Uterus (tissue), 4 donors: ENCODE measurements around the gene NDUFS2. TPM values are rescaled to one million over a fixed set of nuclear protein-coding genes. Genes with fewer than 3 reads are reported as not detected.

Experiments
- DNase-seq, 2 donors: peaks; one replicate each; pipeline ENCODE4 v3.0.0-alpha.2; 2019 to 2020
- H3K27ac ChIP-seq, 2 donors: fragments of 200-600 bp; sonication (generic); 1 replicate in 1 of 2; 2 replicates in 1 of 2; pipeline ENCODE4 v1.5.1; 2016 to 2018
- H3K27me3 ChIP-seq, 2 donors: fragments of 200-600 bp; sonication (generic); one replicate each; pipeline ENCODE4 v1.5.1; 2018 to 2019; ENCODE audit warnings: control low read depth in 1 of 2
- H3K36me3 ChIP-seq, 2 donors: fragments of 200-600 bp; sonication (generic); one replicate each; pipeline ENCODE4 v1.5.1; 2019; ENCODE audit warnings: control low read depth in 1 of 2
- H3K4me1 ChIP-seq, 2 donors: fragments of 200-600 bp; sonication (generic); one replicate each; pipeline ENCODE4 v1.5.1; 2018 to 2019; ENCODE audit warnings: control low read depth in 1 of 2
- H3K4me3 ChIP-seq, 2 donors: fragments of 200-600 bp; sonication (generic); 1 replicate in 1 of 2; 2 replicates in 1 of 2; pipeline ENCODE4 v1.5.1; 2018 to 2019; ENCODE audit warnings: mild to moderate bottlenecking in 1 of 2
- H3K9me3 ChIP-seq, 2 donors: fragments of 200-600 bp; sonication (generic); one replicate each; pipeline ENCODE4 v1.5.1; 2019; ENCODE audit warnings: control low read depth in 1 of 2
- POLR2A ChIP-seq, 2 donors: fragments of 450-650 bp; IDR thresholded peaks; one replicate each; pipeline ENCODE4 v1.6.1; 2016; ENCODE audit warnings: antibody characterized with exemption in 2 of 2, mild to moderate bottlenecking in 1 of 2, moderate library complexity in 1 of 2
- intact Hi-C: fragments of 100-400 bp; cut with DNase I; formaldehyde crosslinking; loops from one replicate; pipeline ENCODE4 v1.15.1; 2023; ENCODE audit warnings: low total_unique reads
- total RNA-seq, 4 donors: library from RNA; depleted of rRNA in 3 of 4; stranded (reverse); fragments of >200 nt in 3 of 4; gene quantifications; one replicate each; pipeline versions ENCODE4 v1.1.0 to v1.2.4, GENCODE V29; 2014 to 2023
- TF ChIP-seq, protein P1 (sequence below), 4 experiments: fragments of 200-600 bp in 2 of 4; fragments of 450-650 bp in 2 of 4; sonication (generic) in 2 of 4; IDR thresholded peaks; one replicate each; pipeline ENCODE4 v1.5.1; 2016 to 2019; ENCODE audit warnings: antibody characterized with exemption in 4 of 4, mild to moderate bottlenecking in 2 of 4, moderate library complexity in 1 of 4
- donor health status: DM: yes; HTN: yes; CAD: no.

Gene NDUFS2
- total RNA-seq, 4 donors from 2014 or later: 43.8 to 107 (median 93.9) TPM

DNA sequence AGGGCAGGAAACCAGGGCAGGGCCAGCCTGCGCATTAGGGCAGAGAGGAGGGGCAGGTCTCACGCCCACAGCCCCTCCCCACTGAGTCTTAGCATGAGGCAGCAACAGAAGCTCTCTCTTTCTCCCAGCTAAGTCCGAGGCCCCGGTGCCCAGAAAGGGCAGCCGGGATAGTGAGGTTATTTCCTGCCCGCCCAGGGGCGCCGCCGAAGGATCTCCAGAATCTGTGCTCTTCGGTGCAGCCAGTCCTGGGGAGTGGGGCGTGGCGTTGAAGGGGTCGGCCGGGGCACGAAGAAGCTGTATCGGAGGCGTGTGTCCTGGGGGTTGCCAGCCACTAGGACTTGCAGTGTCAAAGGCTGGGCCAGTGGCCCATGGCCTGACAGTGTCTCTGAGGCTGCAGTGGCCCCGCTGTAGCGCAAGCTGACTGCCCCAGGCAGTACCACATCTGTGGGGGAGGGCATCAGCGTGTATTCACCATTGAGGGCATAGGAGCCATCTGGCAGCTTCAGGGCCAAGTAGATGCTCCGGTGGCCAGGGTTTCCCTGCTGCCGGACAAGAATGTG is 11.1 kb upstream of the NDUFS2 start:
- Histone ChIP-seq H3K27me3 (no peaks in the 10 kb centered on the region), H3K36me3 (no peaks in the 10 kb centered on the region), H3K4me3 (no peak overlapping the region), H3K27ac (no peak overlapping the region), H3K9me3 (no peaks in the 10 kb centered on the region), H3K4me1 (peaks cover 0 to 3% of the 10 kb centered on the region in 2 donors)
- TF ChIP-seq POLR2A (IDR thresholded peaks at IDR 0.05): no peak
- TF ChIP-seq, protein P1, sequence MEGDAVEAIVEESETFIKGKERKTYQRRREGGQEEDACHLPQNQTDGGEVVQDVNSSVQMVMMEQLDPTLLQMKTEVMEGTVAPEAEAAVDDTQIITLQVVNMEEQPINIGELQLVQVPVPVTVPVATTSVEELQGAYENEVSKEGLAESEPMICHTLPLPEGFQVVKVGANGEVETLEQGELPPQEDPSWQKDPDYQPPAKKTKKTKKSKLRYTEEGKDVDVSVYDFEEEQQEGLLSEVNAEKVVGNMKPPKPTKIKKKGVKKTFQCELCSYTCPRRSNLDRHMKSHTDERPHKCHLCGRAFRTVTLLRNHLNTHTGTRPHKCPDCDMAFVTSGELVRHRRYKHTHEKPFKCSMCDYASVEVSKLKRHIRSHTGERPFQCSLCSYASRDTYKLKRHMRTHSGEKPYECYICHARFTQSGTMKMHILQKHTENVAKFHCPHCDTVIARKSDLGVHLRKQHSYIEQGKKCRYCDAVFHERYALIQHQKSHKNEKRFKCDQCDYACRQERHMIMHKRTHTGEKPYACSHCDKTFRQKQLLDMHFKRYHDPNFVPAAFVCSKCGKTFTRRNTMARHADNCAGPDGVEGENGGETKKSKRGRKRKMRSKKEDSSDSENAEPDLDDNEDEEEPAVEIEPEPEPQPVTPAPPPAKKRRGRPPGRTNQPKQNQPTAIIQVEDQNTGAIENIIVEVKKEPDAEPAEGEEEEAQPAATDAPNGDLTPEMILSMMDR (IDR thresholded peaks at IDR 0.05): no peak
- intact Hi-C loops: no loop called here
- DNase-seq: no peak

DNA sequence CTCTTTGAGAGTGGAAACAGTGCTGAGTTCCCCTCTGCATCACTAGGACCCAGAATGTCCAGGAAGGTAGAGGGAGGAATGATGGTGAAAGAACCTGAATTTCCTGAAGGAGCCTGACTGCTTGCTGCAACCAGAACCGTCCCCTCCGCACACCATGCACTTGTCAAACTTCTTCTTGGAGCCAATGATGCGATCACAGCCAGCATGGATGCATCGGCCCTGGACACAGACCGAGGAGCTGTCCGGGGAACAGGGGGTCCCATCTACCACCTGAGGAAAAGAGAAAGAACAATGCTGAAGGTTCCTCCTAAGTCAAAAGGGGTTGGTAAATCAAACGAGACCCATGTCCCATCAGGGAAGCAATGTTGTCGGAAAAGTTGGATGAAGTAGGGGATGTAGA is 10.2 kb upstream of the NDUFS2 start:
- Histone ChIP-seq H3K9me3 (no peaks in the 10 kb centered on the region), H3K36me3 (no peaks in the 10 kb centered on the region), H3K4me1 (peaks cover 3 to 5% of the 10 kb centered on the region in 2 donors), H3K4me3 (no peak overlapping the region), H3K27me3 (no peaks in the 10 kb centered on the region), H3K27ac (no peak overlapping the region)
- TF ChIP-seq POLR2A (IDR thresholded peaks at IDR 0.05): no peak
- TF ChIP-seq, protein P1 (IDR thresholded peaks at IDR 0.05): no peak
- DNase-seq: no peak
- intact Hi-C loops: no loop called here

DNA sequence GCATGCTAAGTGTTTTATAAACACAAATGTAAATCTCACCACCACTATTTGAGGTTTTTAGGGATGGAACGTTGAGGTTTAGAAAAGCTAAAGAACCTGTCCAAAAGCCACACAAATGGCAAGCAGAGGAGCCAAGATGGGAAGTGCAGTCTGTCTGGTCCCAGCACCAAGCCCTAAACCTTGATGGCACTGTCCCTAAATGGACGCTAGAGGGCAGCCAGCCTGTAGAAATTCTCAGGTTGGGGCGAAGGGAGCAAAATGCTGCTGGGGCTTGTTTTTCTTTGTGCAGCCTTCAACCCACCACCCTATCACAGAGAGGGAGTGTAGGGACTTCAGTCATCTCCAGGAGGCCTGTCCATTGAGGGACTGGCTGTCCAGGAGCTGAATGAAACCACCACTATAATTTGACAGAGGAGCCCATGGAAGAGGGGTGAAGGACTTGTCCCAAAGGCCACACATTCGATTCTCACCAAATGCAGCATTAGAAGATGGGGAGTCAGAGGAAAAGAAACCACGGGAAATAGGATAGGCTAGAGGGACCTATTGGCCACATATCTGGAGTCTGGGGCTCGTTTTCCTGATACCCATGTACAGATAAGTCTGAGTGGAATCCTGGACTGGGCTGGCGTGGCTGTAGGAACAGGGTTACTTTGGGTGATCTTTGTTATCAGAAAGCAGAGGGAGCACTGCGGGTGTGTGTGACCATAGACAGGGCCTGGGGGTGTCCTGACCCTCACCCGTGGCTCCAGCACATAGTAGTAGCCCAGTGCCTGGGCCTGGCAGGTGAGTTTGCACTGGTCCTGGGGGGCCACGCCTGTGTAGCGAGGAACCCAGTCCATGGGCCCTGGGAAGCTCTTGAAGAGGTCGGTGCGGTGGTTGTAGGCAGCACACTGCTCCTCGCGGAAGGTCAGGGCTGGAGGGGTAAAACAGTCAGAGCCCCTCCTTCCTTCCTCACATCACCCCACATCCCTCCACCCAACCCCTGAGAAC is 9.4 kb upstream of the NDUFS2 start:
- Histone ChIP-seq H3K27ac (peak overlapping the region; percentile 42 to 43), H3K4me1 (peaks cover 3 to 6% of the 10 kb centered on the region in 2 donors), H3K4me3 (no peak overlapping the region), H3K27me3 (no peaks in the 10 kb centered on the region), H3K9me3 (no peaks in the 10 kb centered on the region), H3K36me3 (no peaks in the 10 kb centered on the region)
- DNase-seq: peak; percentile 55 to 68
- TF ChIP-seq, protein P1 (IDR thresholded peaks at IDR 0.05): peak; percentile 70 to 86 (median 84)
- no peak for TF ChIP-seq POLR2A (IDR thresholded peaks at IDR 0.05)
- intact Hi-C loops: no loop called here

DNA sequence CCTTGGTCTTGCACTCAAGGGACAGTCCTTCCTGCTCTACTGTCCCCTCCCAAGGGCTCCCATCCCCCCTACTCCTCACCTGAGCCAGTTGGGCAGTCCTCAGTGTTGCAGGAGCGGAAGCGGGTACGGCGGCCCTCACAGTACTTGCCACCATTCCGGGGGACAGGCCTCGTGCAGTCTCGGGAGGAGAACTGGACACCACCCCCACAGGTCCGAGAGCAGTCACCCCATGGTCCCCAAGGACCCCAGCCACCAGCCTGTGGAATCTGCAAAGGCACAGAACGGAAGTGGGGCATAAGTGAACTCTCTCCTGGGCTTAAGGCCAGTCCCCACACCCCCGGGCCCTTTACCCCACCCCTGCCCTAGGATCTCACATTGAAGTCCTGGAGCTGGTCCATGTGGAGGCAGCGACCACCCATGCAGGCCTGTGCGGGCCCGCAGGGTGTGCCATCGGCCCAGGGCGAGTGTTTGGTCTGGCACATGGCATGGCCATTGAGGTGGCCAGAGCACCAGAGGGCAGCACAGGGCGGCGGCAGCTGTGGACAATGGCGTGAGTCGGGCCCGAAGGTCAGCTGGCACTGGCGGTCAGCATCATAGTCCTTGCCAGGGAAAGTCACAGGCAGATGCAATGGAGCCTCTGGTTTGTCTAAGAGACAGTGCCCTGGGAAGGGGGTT is 8.5 kb upstream of the NDUFS2 start:
- no peaks in the 10 kb centered on the region for H3K9me3 ChIP-seq
- DNase-seq: no peak
- intact Hi-C loops: no loop called here
- H3K4me3 ChIP-seq: no peak overlapping the region
- H3K27me3 ChIP-seq: no peaks in the 10 kb centered on the region
- H3K27ac ChIP-seq: peak overlapping the region in 1 of 2 donors; percentile 43
- peaks cover 6 to 9% of the 10 kb centered on the region in 2 donors for H3K4me1 ChIP-seq
- H3K36me3 ChIP-seq: no peaks in the 10 kb centered on the region
- TF ChIP-seq, protein P1 (IDR thresholded peaks at IDR 0.05): peak in 2 of 4 experiments; percentile 13 to 39
- TF ChIP-seq POLR2A (IDR thresholded peaks at IDR 0.05): no peak
